Esophagus mucosa (tissue), 1 donor: ENCODE measurements around the gene PALD1. TPM values are rescaled to one million over a fixed set of nuclear protein-coding genes. Genes with fewer than 3 reads are reported as not detected.

Source experiments
- ATAC-seq: fragments of 200-7000 bp; cut with Tn5 transposase; one replicate; pipeline ENCODE4 v1.9.1; 2020
- total RNA-seq: library from RNA; stranded (reverse); gene quantifications from one replicate; pipeline ENCODE4 v1.2.4, GENCODE V29; 2023
- donor health status: DM: yes; HTN: yes; CAD: no.

Gene PALD1
- total RNA-seq, 1 donor from 2014 or later: 4.6 TPM

GRCh38 chr10:70615211-70615610, 136.6 kb downstream of the PALD1 start:
- ATAC-seq: no peak

- ATAC-seq: no peak
Observed at GRCh38 chr10:70615784-70616522, 137.4 kb downstream of the PALD1 start.

GRCh38 chr10:70616761-70617160, 138.2 kb downstream of the PALD1 start:
- ATAC-seq: no peak

Other genes with a start within 250 kb of the PALD1 start
- 158 TPM for gene PPA1, start 245.3 kb upstream of the PALD1 start, total RNA-seq
- 0.04 TPM for gene NPFFR1, start 194.8 kb upstream of the PALD1 start, total RNA-seq
- gene LRRC20, start 96.1 kb upstream of the PALD1 start, total RNA-seq: 7.5 TPM
- gene EIF4EBP2, start 74.6 kb upstream of the PALD1 start, total RNA-seq: 33.0 TPM
- gene NODAL, start 37.1 kb upstream of the PALD1 start, total RNA-seq: 0.48 TPM
- gene PRF1, start 124.0 kb downstream of the PALD1 start, total RNA-seq: 0.28 TPM
- gene ADAMTS14, start 193.7 kb downstream of the PALD1 start, total RNA-seq: 0.64 TPM